Esophagus (tissue), 2 donors: ENCODE measurements around the gene ARID5B. TPM values are rescaled to one million over a fixed set of nuclear protein-coding genes. Genes with fewer than 3 reads are reported as not detected.

Experiments
- H3K27ac ChIP-seq, 2 donors: one replicate each; pipeline ENCODE4 v1.5.1; 2013; ENCODE audit warnings: low read depth in 2 of 2, mild to moderate bottlenecking in 2 of 2, inconsistent platforms in 1 of 2, low read length in 1 of 2, moderate library complexity in 1 of 2
- H3K27me3 ChIP-seq, 2 donors: one replicate each; pipeline ENCODE4 v1.6.1; 2013; ENCODE audit warnings: low read length in 2 of 2, control low read depth in 1 of 2, mild to moderate bottlenecking in 1 of 2; ENCODE audit not compliant: insufficient read depth in 2 of 2, control insufficient read depth in 1 of 2
- H3K36me3 ChIP-seq, 2 donors: one replicate each; pipeline ENCODE4 v1.6.1; 2013; ENCODE audit warnings: low read length in 1 of 2; ENCODE audit not compliant: control insufficient read depth in 2 of 2, insufficient read depth in 2 of 2
- H3K4me1 ChIP-seq, 2 donors: one replicate each; pipeline ENCODE4 v1.6.1; 2013; ENCODE audit warnings: low read length in 1 of 2; ENCODE audit not compliant: control insufficient read depth in 2 of 2, insufficient read depth in 2 of 2
- H3K4me3 ChIP-seq, 2 donors: one replicate each; pipeline ENCODE4 v1.5.1; 2013; ENCODE audit warnings: low read length in 2 of 2, mild to moderate bottlenecking in 2 of 2, low read depth in 1 of 2, moderate library complexity in 1 of 2
- H3K9me3 ChIP-seq, 2 donors: one replicate each; pipeline ENCODE4 v1.6.1; 2013; ENCODE audit warnings: mild to moderate bottlenecking in 2 of 2, low read depth in 1 of 2, low read length in 1 of 2, moderate library complexity in 1 of 2; ENCODE audit not compliant: control insufficient read depth in 2 of 2, insufficient read depth in 1 of 2
- WGBS, 2 donors: extraction: QIAGEN DNeasy Blood & Tissue Kit; methylation state at CpG; one replicate each; pipeline ENCODE4 v1.1.7; 2013; 5-methylcytosine and 5-hydroxymethylcytosine counted together
- polyA plus RNA-seq, 2 donors: library from polyadenylated mRNA; stranded (reverse); fragments of 200-250 nt; gene quantifications; one replicate each; pipeline ENCODE4 v1.2.3, GENCODE V29; 2013
- donor health status: healthy with polysubstance abuse.
- donor health status: Bipolar disorder and iron deficiency.

The ARID5B gene
- polyA plus RNA-seq, 2 donors = 6.7 to 7.7 TPM

DNA sequence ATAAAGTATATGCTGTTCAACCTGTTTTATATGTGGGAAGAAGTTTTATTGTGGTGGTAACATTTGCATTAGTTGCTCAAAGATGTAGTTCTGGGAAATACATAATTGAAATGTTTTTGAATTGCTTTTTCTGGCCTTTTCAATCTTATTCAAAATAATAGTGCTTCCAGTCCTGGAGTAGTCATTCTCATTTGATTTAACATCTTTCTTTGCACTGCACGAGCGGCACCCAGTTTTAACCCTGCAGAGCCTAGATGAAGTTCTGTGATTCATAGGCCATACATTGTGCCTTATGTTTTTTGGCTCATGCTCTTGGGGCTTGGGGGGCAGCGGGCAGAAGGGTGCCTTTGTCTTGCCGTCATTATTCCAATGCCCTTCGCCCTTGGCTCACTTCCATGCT lies 9.9 kb downstream of the ARID5B start:
- WGBS, 2 donors = 65 to 70% methylated on average over 5 of the region's 5 CpGs
- Histone ChIP-seq H3K4me3 (no peak overlapping the region), H3K27me3 (no peaks in the 10 kb centered on the region), H3K36me3 (peaks cover 0 to 2% of the 10 kb centered on the region in 2 donors), H3K4me1 (no peaks in the 10 kb centered on the region), H3K9me3 (no peaks in the 10 kb centered on the region), H3K27ac (no peak overlapping the region)

- Histone ChIP-seq H3K27ac (no peak overlapping the region), H3K4me3 (no peak overlapping the region), H3K27me3 (no peaks in the 10 kb centered on the region), H3K36me3 (peaks cover 0 to 2% of the 10 kb centered on the region in 2 donors), H3K4me1 (peaks cover 0 to 3% of the 10 kb centered on the region in 2 donors), H3K9me3 (peaks cover 0 to 2% of the 10 kb centered on the region in 2 donors)
- 78 to 86% methylated on average over 2 of the region's 2 CpGs for WGBS, 2 donors
These were observed 11.5 kb downstream of the ARID5B start for GRCh38 chr10:61912981-61913380.

DNA sequence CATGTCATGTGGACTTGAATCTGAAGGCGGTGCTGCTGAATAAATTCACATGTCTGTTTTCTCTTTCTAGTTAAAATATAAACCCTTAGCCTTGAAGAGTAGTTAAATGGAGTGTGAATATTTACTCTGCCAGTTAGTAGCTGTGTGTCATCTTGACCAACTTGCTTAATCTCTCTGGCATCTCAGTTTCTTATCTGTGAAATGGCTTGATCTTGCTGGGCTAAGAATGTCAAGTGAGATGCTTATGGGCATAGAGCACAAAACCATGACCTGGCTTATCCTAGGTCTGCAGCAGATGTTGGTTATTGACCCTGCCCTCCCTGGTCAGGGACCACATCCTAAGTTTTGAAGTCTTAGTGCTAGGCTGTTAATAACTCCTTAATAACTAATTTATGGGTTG lies 16.6 kb downstream of the ARID5B start:
- peak overlapping the region in 1 of 2 donors; percentile 29 for H3K27ac ChIP-seq
- 74 to 98% methylated on average over 1 of the region's 1 CpG for WGBS, 2 donors
- H3K4me1 ChIP-seq = peaks cover 0 to 3% of the 10 kb centered on the region in 2 donors
- H3K27me3 ChIP-seq = no peaks in the 10 kb centered on the region
- no peak overlapping the region for H3K4me3 ChIP-seq
- H3K36me3 ChIP-seq = no peaks in the 10 kb centered on the region
- H3K9me3 ChIP-seq = peaks cover 0 to 2% of the 10 kb centered on the region in 2 donors

- H3K27me3 ChIP-seq = no peaks in the 10 kb centered on the region
- no peak overlapping the region for H3K27ac ChIP-seq
- H3K4me3 ChIP-seq = no peak overlapping the region
- peaks cover 0 to 3% of the 10 kb centered on the region in 2 donors for H3K36me3 ChIP-seq
- peaks cover 0 to 2% of the 10 kb centered on the region in 2 donors for H3K9me3 ChIP-seq
- 92 to 99% methylated on average over 4 of the region's 4 CpGs for WGBS, 2 donors
- peaks cover 0 to 3% of the 10 kb centered on the region in 2 donors for H3K4me1 ChIP-seq
These were observed 17.5 kb downstream of the ARID5B start for GRCh38 chr10:61918989-61919388.

DNA sequence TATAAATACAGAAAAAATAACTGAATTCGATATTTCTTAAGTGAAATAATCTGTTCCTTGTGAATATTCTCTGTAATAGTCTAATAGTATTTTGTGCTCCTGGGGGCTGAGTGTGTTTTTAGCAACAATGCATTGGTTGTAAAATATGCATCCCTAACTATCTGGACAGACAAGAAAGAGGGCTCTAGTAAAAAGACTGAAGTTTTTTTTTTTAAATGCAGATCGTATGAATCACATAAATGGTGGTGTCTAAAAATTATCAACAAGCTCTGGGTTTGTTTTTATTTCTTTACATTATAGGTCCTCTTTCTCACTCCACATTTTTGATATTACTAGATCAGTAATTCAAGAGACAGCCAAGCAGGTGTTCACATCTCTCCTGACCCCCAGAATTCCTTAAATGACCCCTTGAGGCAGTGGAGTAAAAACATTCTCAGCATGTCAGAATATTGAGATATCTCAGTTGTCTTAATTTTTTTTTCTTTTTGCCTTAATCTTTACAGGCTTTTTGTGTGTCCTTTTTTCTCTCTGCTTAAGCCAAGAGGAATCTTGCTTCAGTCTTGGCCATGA lies 18.2 kb downstream of the ARID5B start:
- H3K36me3 ChIP-seq = peaks cover 0 to 3% of the 10 kb centered on the region in 2 donors
- H3K27ac ChIP-seq = no peak overlapping the region
- WGBS, 2 donors = 66 to 77% methylated on average over 2 of the region's 2 CpGs
- H3K4me3 ChIP-seq = no peak overlapping the region
- H3K27me3 ChIP-seq = no peaks in the 10 kb centered on the region
- peaks cover 0 to 2% of the 10 kb centered on the region in 2 donors for H3K9me3 ChIP-seq
- H3K4me1 ChIP-seq = peaks cover 0 to 3% of the 10 kb centered on the region in 2 donors

DNA sequence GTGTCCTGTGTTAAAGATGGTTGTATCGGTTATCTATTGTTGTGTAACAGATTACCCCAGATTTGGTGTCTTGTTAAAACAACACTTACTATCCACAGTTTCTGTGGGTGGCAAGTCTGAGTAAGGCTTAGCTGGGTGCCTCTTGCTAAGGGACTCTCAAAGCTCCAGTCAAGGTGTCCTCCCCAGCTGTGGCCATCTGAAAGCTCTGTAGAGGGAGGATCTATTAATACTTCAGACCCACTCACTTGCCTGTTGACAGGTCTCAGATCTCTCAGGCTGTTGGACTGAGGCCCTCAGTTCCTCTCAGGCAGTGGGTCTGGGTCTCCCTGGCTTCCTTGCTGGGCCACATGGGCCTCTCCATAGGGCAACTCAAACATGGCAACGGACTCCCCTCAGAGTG lies 19.6 kb downstream of the ARID5B start:
- Histone ChIP-seq H3K4me3 (no peak overlapping the region), H3K27ac (no peak overlapping the region), H3K4me1 (peaks cover 0 to 3% of the 10 kb centered on the region in 2 donors), H3K9me3 (peaks cover 0 to 2% of the 10 kb centered on the region in 2 donors), H3K27me3 (no peaks in the 10 kb centered on the region), H3K36me3 (peaks cover 0 to 3% of the 10 kb centered on the region in 2 donors)
- 97 to 98% methylated on average over 2 of the region's 2 CpGs for WGBS, 2 donors

GRCh38 chr10:61923210-61923949 lies 21.9 kb downstream of the ARID5B start:
- WGBS, 2 donors = 42 to 62% methylated on average over 6 of the region's 6 CpGs
- H3K36me3 ChIP-seq = peaks cover 0 to 3% of the 10 kb centered on the region in 2 donors
- no peaks in the 10 kb centered on the region for H3K4me1 ChIP-seq
- H3K4me3 ChIP-seq = no peak overlapping the region
- H3K27me3 ChIP-seq = no peaks in the 10 kb centered on the region
- H3K9me3 ChIP-seq = no peaks in the 10 kb centered on the region
- H3K27ac ChIP-seq = no peak overlapping the region

DNA sequence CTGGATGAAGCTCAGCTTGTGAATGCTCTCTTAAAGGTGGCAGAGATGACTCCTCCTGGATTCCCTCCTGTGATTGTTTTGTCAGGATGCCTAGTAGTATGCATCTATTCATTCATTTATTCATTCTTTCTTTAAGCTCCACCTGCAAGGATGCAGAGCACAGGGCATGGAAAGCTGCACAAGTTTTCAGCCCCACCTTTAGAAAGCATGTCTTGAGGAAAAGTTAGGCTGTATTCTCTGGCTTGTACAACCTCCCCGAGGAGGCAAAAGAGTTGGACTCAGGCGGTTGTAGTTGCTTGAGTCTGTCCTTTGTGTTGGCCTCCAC lies 22.4 kb downstream of the ARID5B start:
- H3K4me1 ChIP-seq = no peaks in the 10 kb centered on the region
- H3K27ac ChIP-seq = no peak overlapping the region
- no peak overlapping the region for H3K4me3 ChIP-seq
- peaks cover 0 to 3% of the 10 kb centered on the region in 2 donors for H3K36me3 ChIP-seq
- H3K9me3 ChIP-seq = no peaks in the 10 kb centered on the region
- H3K27me3 ChIP-seq = no peaks in the 10 kb centered on the region
- 63 to 65% methylated on average over 2 of the region's 2 CpGs for WGBS, 2 donors

GRCh38 chr10:61929555-61929954 lies 28.1 kb downstream of the ARID5B start:
- Histone ChIP-seq H3K27ac (no peak overlapping the region), H3K27me3 (no peaks in the 10 kb centered on the region), H3K9me3 (no peaks in the 10 kb centered on the region), H3K4me3 (no peak overlapping the region), H3K4me1 (no peaks in the 10 kb centered on the region), H3K36me3 (no peaks in the 10 kb centered on the region)
- 85 to 86% methylated on average over 4 of the region's 4 CpGs for WGBS, 2 donors
